Stimulated activated CD4-positive, alpha-beta T cell treated with anti-CD3 and anti-CD28 coated beads, TNF-alpha, amount 100 ng/mL, for 1 hour (primary cell): ENCODE data around the gene C16orf74.

Source experiments
- DNase-seq, 3 donors: peaks; one replicate each; pipeline ENCODE4 v3.0.0-alpha.2; 2020; ENCODE audit warnings: low read depth in 3 of 3, low spot score in 1 of 3

C16orf74 gene

DNA sequence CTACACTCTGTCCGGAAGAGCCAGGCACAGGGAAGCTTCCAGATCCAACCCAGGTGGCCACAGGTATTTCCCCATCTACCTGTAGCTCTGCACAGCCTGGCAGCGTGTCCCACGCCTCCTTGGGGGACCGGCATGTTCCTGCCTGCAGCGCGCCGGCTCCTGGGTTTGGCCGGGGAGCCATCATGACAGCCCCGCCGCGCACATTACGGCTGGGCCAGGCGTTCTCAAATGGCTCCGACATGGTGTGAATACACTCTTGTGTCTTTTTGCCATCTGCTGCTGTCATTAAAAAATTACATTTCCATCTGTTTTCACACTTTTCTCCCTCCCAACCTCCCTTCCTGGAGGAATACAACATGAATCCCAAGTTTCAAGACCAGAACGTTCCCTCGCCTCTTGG is 54.1 kb downstream of the C16orf74 start:
- no peak for DNase-seq

- no peak for DNase-seq
Observed at GRCh38 chr16:85695196-85696128, 55.4 kb downstream of the C16orf74 start.

GRCh38 chr16:85690469-85691064 is 60.3 kb downstream of the C16orf74 start:
- no peak for DNase-seq

DNA sequence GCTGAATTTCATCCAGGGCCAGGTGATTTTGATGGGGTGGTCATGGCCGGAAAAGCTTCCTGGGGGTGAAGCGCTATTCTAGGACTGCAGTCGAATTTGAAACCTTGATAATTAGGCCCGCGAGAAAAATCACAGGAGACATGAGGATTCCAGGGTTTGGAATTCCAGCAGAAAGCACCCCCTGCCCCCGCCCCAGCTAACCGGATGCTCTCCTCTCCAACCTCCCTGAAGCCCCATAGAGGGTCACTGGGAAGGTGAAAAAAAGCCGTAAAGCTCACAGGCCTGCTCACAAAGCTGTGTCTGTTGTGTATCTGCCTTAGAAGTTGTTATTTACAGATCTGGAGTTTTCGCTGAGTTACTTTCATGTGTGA is 61.0 kb downstream of the C16orf74 start:
- no peak for DNase-seq

- DNase-seq, result no peak
Observed at GRCh38 chr16:85689285-85689949, 61.5 kb downstream of the C16orf74 start.

DNA sequence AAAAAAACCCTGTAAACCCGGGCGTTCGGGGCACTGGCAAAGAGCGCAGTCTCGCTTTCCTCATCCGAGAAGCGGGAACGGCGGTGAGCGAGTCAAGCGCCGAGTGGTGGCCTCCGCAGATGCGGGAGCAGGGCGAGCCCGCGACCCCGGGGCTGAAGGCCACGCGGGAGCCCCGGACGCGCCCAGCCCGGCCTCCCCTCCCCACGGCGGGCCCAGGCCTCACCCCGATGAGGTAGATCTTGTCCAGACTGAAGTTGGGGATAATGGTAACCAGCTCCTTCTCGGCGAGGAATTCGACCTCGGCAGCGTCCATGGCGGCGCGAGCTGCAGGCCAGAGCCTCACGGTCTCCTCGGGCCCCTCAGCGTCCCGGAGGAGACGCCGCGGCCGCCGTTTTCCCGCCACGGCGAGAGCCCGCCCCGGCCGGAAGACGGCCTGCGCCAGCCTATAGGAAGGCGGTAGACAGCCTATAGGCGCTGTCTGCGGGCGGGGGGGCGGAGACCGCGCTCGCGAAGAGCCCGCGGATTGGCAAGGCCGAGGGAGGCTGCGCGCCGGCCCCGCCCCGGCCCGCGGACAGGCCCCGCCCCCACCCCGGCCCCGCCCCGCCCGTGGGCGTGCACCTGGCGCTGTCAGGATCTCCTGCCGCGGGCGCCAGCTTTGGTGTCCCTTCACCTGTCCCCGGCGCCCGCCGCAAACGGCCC is 62.2 kb downstream of the C16orf74 start, which contains the start of gene GINS2:
TSS of gene GINS2 (minus strand) at position 369 of the 699 bp plus-strand sequence. CDS start at position 313, 56 bp downstream.
- peak; percentile 78 to 84 (median 78) for DNase-seq

- DNase-seq, result no peak
Observed at GRCh38 chr16:85687651-85688471, 63.0 kb downstream of the C16orf74 start.

DNA sequence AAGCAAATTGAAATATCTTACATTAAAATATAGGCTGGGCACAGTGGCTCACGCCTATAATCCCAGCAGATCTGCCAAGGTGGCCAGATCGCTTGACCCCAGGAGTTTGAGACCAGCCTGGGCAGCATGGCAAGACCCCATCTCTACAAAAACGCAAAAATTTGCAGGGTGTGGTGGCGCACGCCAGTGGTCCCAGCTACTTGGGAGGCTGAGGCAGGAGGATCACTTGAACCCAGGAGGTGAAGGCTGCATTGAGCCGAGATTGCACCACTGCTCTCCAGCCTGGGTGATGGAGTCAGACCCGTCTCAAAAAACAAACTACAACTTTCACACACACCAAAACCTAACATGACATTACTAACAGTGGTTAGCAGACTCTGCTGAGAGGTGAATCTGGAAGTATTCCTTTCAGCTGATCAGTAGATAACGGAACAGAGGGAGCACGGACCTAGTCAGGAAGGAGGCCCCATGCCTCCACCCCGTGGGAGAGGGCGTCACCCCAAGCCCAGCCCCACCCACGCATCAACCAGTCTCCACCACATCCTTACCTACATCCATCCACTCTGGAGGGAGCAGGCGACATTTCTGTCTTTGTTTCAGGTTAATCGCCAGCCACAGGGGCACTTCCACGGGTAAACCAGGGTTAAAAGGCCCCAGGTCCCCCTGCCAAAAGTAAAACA is 63.8 kb downstream of the C16orf74 start:
- no peak for DNase-seq

- DNase-seq, result no peak
Observed at GRCh38 chr16:85685251-85685650, 65.6 kb downstream of the C16orf74 start.

DNA sequence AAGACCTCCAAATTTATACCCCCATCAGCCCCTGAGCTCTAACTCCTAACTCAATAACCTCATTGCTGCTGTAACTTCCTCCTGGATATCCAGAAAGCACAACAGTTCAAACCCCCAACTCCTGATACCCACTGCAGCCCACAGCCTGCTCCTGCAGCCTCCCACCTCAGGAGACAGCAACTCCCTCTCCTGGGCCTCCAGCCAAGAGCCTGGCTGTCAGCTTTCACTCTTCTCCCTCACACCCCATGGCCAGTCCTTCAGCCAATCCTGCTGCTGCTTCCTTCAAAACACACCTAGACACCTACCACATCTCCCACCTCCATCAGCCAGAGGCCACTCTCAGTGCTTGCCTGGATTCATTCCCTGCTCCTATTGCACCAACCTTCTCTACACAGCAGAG is 67.5 kb downstream of the C16orf74 start:
- DNase-seq, result no peak

DNA sequence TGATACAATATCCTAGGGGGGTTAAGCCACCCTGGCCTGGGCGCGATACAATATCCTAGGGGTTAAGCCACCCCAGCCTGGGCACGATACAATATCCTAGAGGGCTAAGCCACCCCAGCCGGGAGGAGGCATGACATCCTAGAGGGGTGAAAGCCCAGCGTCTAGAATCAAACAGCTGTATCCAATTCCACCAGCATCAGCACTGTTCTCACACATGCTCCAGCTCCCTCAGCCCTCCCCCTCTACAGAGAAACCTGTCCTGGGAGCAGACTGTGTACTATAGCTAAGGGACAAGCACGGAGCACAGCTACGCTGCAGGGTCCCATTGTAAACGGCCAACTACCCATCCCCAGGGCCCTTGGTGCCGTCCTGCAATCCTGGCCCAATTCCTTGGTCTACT is 68.4 kb downstream of the C16orf74 start:
- no peak for DNase-seq

GRCh38 chr16:85681255-85681654 is 69.6 kb downstream of the C16orf74 start:
- no peak for DNase-seq

DNA sequence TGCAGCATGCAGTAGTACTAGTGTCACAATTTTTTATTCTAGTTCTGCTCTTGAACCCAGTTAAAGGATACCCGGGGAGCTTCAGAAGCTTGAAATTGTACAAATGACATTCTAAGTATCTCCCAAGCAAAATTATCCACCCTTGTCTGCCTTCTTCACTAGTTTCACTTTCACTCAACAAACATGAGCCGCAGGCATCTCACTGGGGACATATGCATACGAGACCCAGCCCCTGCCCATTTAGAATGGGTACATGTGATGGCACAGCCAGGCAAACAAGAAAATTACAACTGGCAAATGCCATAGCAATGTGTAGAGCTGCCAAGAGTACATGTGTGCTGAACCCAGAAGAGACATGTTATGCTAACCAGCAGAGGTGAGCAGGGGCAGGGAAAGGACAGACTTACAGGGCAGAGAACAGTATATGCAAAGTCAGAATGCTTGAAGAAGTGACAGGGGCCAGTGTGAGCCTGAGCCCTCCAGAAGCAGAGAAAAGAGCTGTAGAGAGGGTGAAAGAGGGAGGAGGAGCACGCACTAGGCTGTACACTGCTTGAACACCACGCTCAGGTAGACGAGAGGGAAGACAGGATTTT is 70.4 kb downstream of the C16orf74 start:
- DNase-seq, result no peak

DNA sequence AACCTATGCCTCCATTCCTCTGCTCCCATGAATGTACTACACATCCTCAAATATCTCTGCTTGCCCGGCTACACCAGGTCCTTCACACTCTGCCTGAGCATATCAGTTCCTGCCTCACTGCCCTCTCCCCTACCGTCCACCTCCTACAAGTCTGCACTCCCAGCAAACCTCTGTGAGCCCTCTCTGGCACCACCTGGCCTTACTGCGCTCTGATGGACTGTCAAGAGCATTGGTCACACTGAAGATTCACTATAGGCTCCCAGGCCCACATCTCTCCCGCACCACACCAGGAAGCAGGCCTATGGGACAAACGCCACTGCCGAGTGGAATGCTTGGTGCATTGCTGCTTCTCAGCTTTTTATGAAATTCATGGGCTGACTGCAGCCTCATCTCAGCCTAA is 71.0 kb downstream of the C16orf74 start:
- no peak for DNase-seq

- no peak for DNase-seq
Observed at GRCh38 chr16:85678821-85679220, 72.1 kb downstream of the C16orf74 start.

GRCh38 chr16:85678016-85678415 is 72.9 kb downstream of the C16orf74 start:
- DNase-seq, result no peak

DNA sequence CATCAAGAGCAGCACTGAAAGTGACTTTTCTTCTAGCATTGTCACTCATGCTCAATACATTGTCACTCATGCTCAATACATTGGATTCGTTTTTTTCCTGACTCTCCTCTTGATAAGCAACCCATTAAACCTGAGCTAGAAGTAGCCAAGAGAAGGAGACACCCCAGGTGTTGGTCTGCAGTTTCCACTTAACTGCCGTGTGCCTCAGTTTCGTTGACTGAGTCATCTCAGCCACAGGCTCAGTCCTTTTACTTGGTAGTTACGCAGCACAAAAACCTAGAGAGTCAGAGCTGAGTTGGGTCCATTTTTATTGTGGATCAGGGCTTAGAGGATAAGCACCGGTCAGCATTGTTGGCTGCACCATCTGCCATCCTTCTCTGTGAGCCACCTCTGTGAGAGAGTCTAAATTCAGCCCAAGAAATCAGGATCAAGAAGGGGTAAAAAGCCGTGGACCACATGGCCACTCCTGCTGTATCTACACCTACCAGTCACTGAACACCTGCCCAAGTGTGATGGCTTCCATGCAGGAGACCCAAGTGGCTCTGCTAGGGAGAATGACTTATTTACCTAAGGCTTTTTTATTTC is 73.4 kb downstream of the C16orf74 start:
- DNase-seq, result no peak

DNA sequence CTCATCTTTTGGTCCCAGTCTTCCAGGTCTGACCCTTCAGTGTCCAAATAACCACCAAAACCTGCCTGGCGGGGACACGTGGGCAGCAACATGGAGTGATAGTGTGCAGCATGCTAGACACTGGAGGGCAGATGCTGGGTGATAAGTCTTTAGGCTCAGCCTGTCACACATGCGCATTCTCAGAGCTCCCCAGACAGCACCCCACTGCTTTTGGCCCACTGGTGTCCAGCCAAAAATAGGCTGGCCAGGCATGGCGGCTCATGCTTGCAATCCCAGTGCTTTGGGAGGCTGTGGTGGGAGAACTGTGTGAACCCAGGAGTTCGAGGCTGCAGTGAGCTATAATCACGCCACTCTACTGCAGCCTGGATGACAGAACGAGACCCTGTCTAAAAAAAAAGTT is 74.4 kb downstream of the C16orf74 start:
- no peak for DNase-seq

DNA sequence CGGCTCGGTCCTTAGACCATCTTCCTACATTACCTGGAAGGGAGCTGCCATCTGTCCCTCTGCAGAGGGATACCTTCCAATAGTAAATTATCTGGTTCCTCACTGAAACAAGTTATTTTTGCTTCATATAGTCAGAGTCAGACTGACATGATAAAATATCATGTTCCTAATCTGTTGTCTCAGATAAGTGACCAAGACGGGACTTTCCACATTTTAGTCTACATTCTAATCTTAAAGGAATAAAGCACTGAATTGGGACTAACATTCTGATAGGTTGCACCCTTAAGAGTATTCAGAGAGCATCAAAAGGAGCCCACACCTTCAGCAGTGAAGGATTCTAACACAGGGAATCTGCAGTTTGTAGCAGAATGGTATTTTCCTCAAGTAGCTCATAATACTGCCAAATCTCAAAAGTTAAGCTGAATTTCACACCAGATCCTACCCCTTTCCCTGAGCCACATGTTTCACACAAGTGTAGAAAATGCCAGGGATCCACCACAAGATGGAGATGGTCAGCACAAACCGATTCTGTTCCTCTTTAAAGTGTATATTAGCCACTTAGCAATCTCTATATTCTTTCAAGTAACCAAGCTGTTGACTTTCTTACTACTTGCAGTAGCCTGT is 75.5 kb downstream of the C16orf74 start:
- DNase-seq, result no peak
